IMR-90 (cell line): ENCODE measurements around the gene CCN5. TPM values are rescaled to one million over a fixed set of nuclear protein-coding genes. Genes with fewer than 3 reads are reported as not detected.

ENCODE experiments used
- ATAC-seq: fragments of 200-7000 bp; cut with Tn5 transposase; 2 replicates; pipeline ENCODE4 v1.9.1; 2020; ENCODE audit warnings: low read depth, mild to moderate bottlenecking, moderate library complexity
- BruUV-seq: library from RNA; stranded (reverse); fragments of 400-500 nt; replicated peaks from 2 replicates; lab custom pipeline; 2021; lab: Mats Ljungman, UMichigan
- CTCF ChIA-PET: fragments of 300-600 bp; formaldehyde crosslinking; extraction: SDS; loops from one replicate; lab custom pipeline; 2021; ENCODE audit warnings: antibody characterized with exemption; lab: Yijun Ruan, JAX
- POLR2A ChIA-PET: fragments of 300-600 bp; sonication (Branson Sonifier 250); formaldehyde crosslinking; loops from one replicate; lab custom pipeline; 2022; ENCODE audit warnings: antibody characterized with exemption; ENCODE audit not compliant: unreplicated experiment; lab: Charles Lee
- DNase-seq: peaks from one replicate; pipeline ENCODE4 v3.0.0; 2013
- H2AFZ ChIP-seq: replicated peaks from 2 replicates; pipeline ENCODE3; 2013; ENCODE audit warnings: low read length, mild to moderate bottlenecking; ENCODE audit not compliant: poor library complexity
- H2AK5ac ChIP-seq: 2 replicates; pipeline ENCODE4 v1.6.1; 2013; ENCODE audit warnings: low read depth, low read length, inconsistent platforms
- H2AK9ac ChIP-seq: replicated peaks from 2 replicates; pipeline ENCODE3; 2013; ENCODE audit warnings: mild to moderate bottlenecking, low read depth, low read length, moderate library complexity; ENCODE audit not compliant: poor library complexity
- H2BK120ac ChIP-seq: 2 replicates; pipeline ENCODE4 v1.6.1; 2013; ENCODE audit warnings: low read depth, low read length, inconsistent platforms
- H2BK15ac ChIP-seq: 3 replicates; pipeline ENCODE4 v1.6.1; 2013; ENCODE audit warnings: low read depth, low read length, inconsistent platforms
- H2BK20ac ChIP-seq: 2 replicates; pipeline ENCODE4 v1.6.1; 2013; ENCODE audit warnings: low read depth, mild to moderate bottlenecking, inconsistent platforms, low read length, moderate library complexity
- H2BK5ac ChIP-seq: 2 replicates; pipeline ENCODE4 v1.6.1; 2013; ENCODE audit warnings: mild to moderate bottlenecking, low read depth, low read length, inconsistent platforms; ENCODE audit not compliant: poor library complexity, severe bottlenecking
- H3K14ac ChIP-seq: replicated peaks from 2 replicates; pipeline ENCODE4 v1.6.1; 2013; ENCODE audit warnings: low read depth, low read length, inconsistent platforms
- H3K18ac ChIP-seq: 2 replicates; pipeline ENCODE4 v1.6.1; 2013; ENCODE audit warnings: low read depth, low read length, control low read depth
- H3K23ac ChIP-seq: 2 replicates; pipeline ENCODE4 v1.6.1; 2013; ENCODE audit warnings: low read depth, low read length, inconsistent platforms
- H3K27ac ChIP-seq: 2 replicates; pipeline ENCODE4 v1.5.1; 2013; ENCODE audit warnings: mild to moderate bottlenecking, control low read depth, low read length; ENCODE audit not compliant: insufficient read depth
- H3K27me3 ChIP-seq: 2 replicates; pipeline ENCODE4 v1.6.1; 2013; ENCODE audit warnings: low read length; ENCODE audit not compliant: control insufficient read depth, insufficient read depth
- H3K36me3 ChIP-seq: 2 replicates; pipeline ENCODE4 v1.6.1; 2013; ENCODE audit warnings: low read length, mixed read lengths; ENCODE audit not compliant: control insufficient read depth, insufficient read depth
- H3K4ac ChIP-seq: 2 replicates; pipeline ENCODE4 v1.6.1; 2013; ENCODE audit warnings: low read depth, low read length, inconsistent platforms
- H3K4me1 ChIP-seq: 2 replicates; pipeline ENCODE4 v1.6.1; 2013; ENCODE audit warnings: low read length, mixed read lengths; ENCODE audit not compliant: control insufficient read depth, insufficient read depth
- H3K4me2 ChIP-seq: 2 replicates; pipeline ENCODE4 v1.6.1; 2013; ENCODE audit warnings: low read depth, mild to moderate bottlenecking, control low read depth, low read length, moderate library complexity
- H3K4me3 ChIP-seq: 2 replicates; pipeline ENCODE4 v1.5.1; 2013; ENCODE audit warnings: low read depth, mild to moderate bottlenecking, control low read depth, low read length, moderate library complexity; ENCODE audit not compliant: insufficient read depth
- H3K56ac ChIP-seq: 2 replicates; pipeline ENCODE4 v1.6.1; 2013; ENCODE audit warnings: low read length, inconsistent platforms; ENCODE audit not compliant: insufficient read depth; ENCODE audit errors: extremely low read depth
- H3K79me1 ChIP-seq, 2 experiments: 2 replicates each; pipeline ENCODE4 v1.6.1; 2013; ENCODE audit warnings: low read length in 2 of 2, inconsistent platforms in 1 of 2, low read depth in 1 of 2
- H3K9ac ChIP-seq: 2 replicates; pipeline ENCODE4 v1.6.1; 2013; ENCODE audit warnings: low read depth, low read length, control low read depth
- H3K9me1 ChIP-seq: 2 replicates; pipeline ENCODE4 v1.6.1; 2013; ENCODE audit warnings: low read length, inconsistent platforms; ENCODE audit not compliant: insufficient read depth
- H3K9me3 ChIP-seq: 2 replicates; pipeline ENCODE4 v1.6.1; 2013; ENCODE audit warnings: low read length; ENCODE audit not compliant: control insufficient read depth, insufficient read depth
- H4K20me1 ChIP-seq: 2 replicates; pipeline ENCODE4 v1.6.1; 2013; ENCODE audit warnings: low read length, inconsistent platforms; ENCODE audit not compliant: insufficient read depth
- H4K5ac ChIP-seq: 2 replicates; pipeline ENCODE4 v1.6.1; 2013; ENCODE audit warnings: mild to moderate bottlenecking, low read depth, low read length, control low read depth
- H4K8ac ChIP-seq, 2 experiments: 2 replicates each; pipeline ENCODE4 v1.6.1; 2013; ENCODE audit warnings: low read depth in 2 of 2, low read length in 2 of 2, control low read depth in 1 of 2, inconsistent platforms in 1 of 2
- H4K91ac ChIP-seq: 2 replicates; pipeline ENCODE4 v1.6.1; 2013; ENCODE audit warnings: low read depth, low read length, inconsistent platforms; ENCODE audit not compliant: insufficient read depth
- BHLHE40 ChIP-seq: fragments of 150-350 bp; IDR thresholded peaks from 2 replicates; pipeline ENCODE4 v1.6.1; 2016; ENCODE audit warnings: mild to moderate bottlenecking, low read depth, low read length
- CEBPB ChIP-seq: IDR thresholded peaks from 2 replicates; pipeline ENCODE4 v1.6.1; 2012; ENCODE audit warnings: low read depth, low read length, improper control_type of control experiment
- CHD1 ChIP-seq: IDR thresholded peaks from 2 replicates; pipeline ENCODE4 v1.6.1; 2012; ENCODE audit warnings: low read depth, low read length, improper control_type of control experiment
- CTCF ChIP-seq: conservative IDR thresholded peaks from 2 replicates; pipeline ENCODE4 v1.5.1; 2012; ENCODE audit warnings: mild to moderate bottlenecking, low read depth, low read length, improper control_type of control experiment
- ELK1 ChIP-seq: fragments of 150-350 bp; IDR thresholded peaks from 2 replicates; pipeline ENCODE4 v1.6.1; 2016; ENCODE audit warnings: low read depth, mild to moderate bottlenecking, low read length, moderate library complexity, borderline replicate concordance
- FOS ChIP-seq: fragments of 150-350 bp; IDR thresholded peaks from 2 replicates; pipeline ENCODE4 v1.6.1; 2016; ENCODE audit warnings: low read depth, low read length
- MAFK ChIP-seq: IDR thresholded peaks from 2 replicates; pipeline ENCODE4 v1.6.1; 2012; ENCODE audit warnings: low read depth, low read length, improper control_type of control experiment
- MAZ ChIP-seq: IDR thresholded peaks from 2 replicates; pipeline ENCODE4 v1.6.1; 2012; ENCODE audit warnings: low read depth, mild to moderate bottlenecking, low read length, improper control_type of control experiment, moderate library complexity, borderline replicate concordance
- MXI1 ChIP-seq: IDR thresholded peaks from 2 replicates; pipeline ENCODE4 v1.6.1; 2012; ENCODE audit warnings: low read depth, mild to moderate bottlenecking, low read length, moderate library complexity, borderline replicate concordance
- NFE2L2 ChIP-seq: fragments of 150-350 bp; IDR thresholded peaks from 2 replicates; pipeline ENCODE4 v1.6.1; 2016; ENCODE audit warnings: low read depth, mild to moderate bottlenecking, low read length
- POLR2A ChIP-seq: IDR thresholded peaks from 2 replicates; pipeline ENCODE4 v1.6.1; 2012; ENCODE audit warnings: mild to moderate bottlenecking, low read depth, low read length
- RAD21 ChIP-seq: IDR thresholded peaks from 2 replicates; pipeline ENCODE4 v1.6.1; 2012; ENCODE audit warnings: low read length, improper control_type of control experiment
- RCOR1 ChIP-seq: IDR thresholded peaks from 2 replicates; pipeline ENCODE4 v1.6.1; 2012; ENCODE audit warnings: mild to moderate bottlenecking, low read length, improper control_type of control experiment; ENCODE audit not compliant: insufficient replicate concordance
- RFX5 ChIP-seq: IDR thresholded peaks from 2 replicates; pipeline ENCODE4 v1.8.0; 2012; ENCODE audit warnings: low read depth, mild to moderate bottlenecking, low read length, moderate library complexity
- SMC3 ChIP-seq: fragments of 150-350 bp; IDR thresholded peaks from 2 replicates; pipeline ENCODE4 v1.6.1; 2016; ENCODE audit warnings: low read depth, mild to moderate bottlenecking, antibody characterized with exemption, low read length, moderate library complexity
- WGBS, 2 experiments: methylation state at CpG; one replicate each; pipeline versions ENCODE4 v1.1.5 to v1.1.7; 2013; ENCODE audit warnings: missing lambda C conversion rate in 2 of 2; ENCODE audit not compliant: insufficient read length in 1 of 2; ENCODE audit errors: extremely low coverage in 2 of 2; 5-methylcytosine and 5-hydroxymethylcytosine counted together
- dilution Hi-C: fragments of 300-500 bp; cut with HindIII; formaldehyde crosslinking; loops from one replicate; pipeline ENCODE4 v1.14.3; 2018; ENCODE audit warnings: low sequenced_read_pairs; ENCODE audit not compliant: unreplicated experiment
- in situ Hi-C: fragments of 300-500 bp; cut with MboI; formaldehyde crosslinking; loops from 3 replicates; pipeline ENCODE4 v1.14.3; 2019; ENCODE audit warnings: low sequenced_read_pairs, inconsistent platforms, mixed read lengths
- intact Hi-C: fragments of 100-400 bp; cut with micrococcal nuclease; formaldehyde crosslinking; loops from 2 replicates; pipeline ENCODE4 v1.10.0; 2022
- polyA plus RNA-seq, 3 experiments: library from polyadenylated mRNA; depleted of rRNA; stranded (reverse); fragments of >200 nt; gene quantifications; 2 replicates each; pipeline ENCODE4 v1.2.3, GENCODE V29; 2012; ENCODE audit warnings: low replicate concordance in 1 of 3
- total RNA-seq: library from RNA; depleted of rRNA; stranded (reverse); fragments of >200 nt; gene quantifications from 2 replicates; pipeline ENCODE4 v1.2.3, GENCODE V29; 2012
- TF ChIP-seq, protein P1 (sequence below): fragments of 150-350 bp; IDR thresholded peaks from 2 replicates; pipeline ENCODE4 v1.6.1; 2017; ENCODE audit warnings: mild to moderate bottlenecking, antibody characterized with exemption, low read length, low read depth

CCN5 gene
- total and polyA plus RNA-seq, 2 of the 4 experiments (the other 2 are of a cell fraction), result not detected

- BruUV-seq, result no TSS peak
- H4K91ac ChIP-seq, result no peak overlapping the region
- H2BK120ac ChIP-seq, result no peak overlapping the region
- no peak overlapping the region for H3K4me3 ChIP-seq
- DNase-seq (no peak), ATAC-seq (no peak)
- no peak overlapping the region for H3K4me2 ChIP-seq
- CTCF ChIA-PET, result no interaction called here
- H2BK20ac ChIP-seq, result no peak overlapping the region
- in situ Hi-C loops, result no loop called here
- no peak overlapping the region for H3K56ac ChIP-seq
- intact Hi-C loops, result no loop called here
- H4K8ac ChIP-seq, result no peak overlapping the region
- dilution Hi-C loops, result no loop called here
- no peak overlapping the region for H3K27ac ChIP-seq
- H3K9me3 ChIP-seq, result no peaks in the 10 kb centered on the region
- no peaks in the 10 kb centered on the region for H3K36me3 ChIP-seq
- no peak overlapping the region for H3K18ac ChIP-seq
- no peak overlapping the region for H3K4ac ChIP-seq
- POLR2A ChIA-PET, result interaction anchor here (0.6 kb wide), 1 partner anchor 84 kb away, joined by 16 read pairs; no protein-coding TSS in a partner anchor
- 80% methylated on average over 1 of the region's 7 CpGs; no CpG with 5 or more reads in 1 of the 2 experiments for WGBS, 2 experiments
- no peak overlapping the region for H2AK5ac ChIP-seq
- H3K14ac ChIP-seq, result no peak overlapping the region
- no peak overlapping the region for H2BK5ac ChIP-seq
- no peaks in the 10 kb centered on the region for H4K20me1 ChIP-seq
- no peak overlapping the region for H3K23ac ChIP-seq
- H3K79me1 ChIP-seq, result no peaks in the 10 kb centered on the region
- no peak overlapping the region for H2AK9ac ChIP-seq
- H4K5ac ChIP-seq, result no peak overlapping the region
- TF ChIP-seq, protein P1, sequence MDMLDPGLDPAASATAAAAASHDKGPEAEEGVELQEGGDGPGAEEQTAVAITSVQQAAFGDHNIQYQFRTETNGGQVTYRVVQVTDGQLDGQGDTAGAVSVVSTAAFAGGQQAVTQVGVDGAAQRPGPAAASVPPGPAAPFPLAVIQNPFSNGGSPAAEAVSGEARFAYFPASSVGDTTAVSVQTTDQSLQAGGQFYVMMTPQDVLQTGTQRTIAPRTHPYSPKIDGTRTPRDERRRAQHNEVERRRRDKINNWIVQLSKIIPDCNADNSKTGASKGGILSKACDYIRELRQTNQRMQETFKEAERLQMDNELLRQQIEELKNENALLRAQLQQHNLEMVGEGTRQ, result no peak
- TF ChIP-seq MAFK, result no peak
- no peak for TF ChIP-seq NFE2L2
- no peak for TF ChIP-seq ELK1
- TF ChIP-seq POLR2A, result no peak
- no peak for TF ChIP-seq RCOR1
- no peak for TF ChIP-seq MAZ
- TF ChIP-seq SMC3, result no peak
- TF ChIP-seq MXI1, result no peak
- TF ChIP-seq CHD1, result no peak
- no peak for TF ChIP-seq RFX5
- no peak for TF ChIP-seq FOS
- no peak for TF ChIP-seq CTCF
- no peak for TF ChIP-seq CEBPB
- no peak for TF ChIP-seq RAD21
- no peak for TF ChIP-seq BHLHE40
- H3K27me3 ChIP-seq, result peaks cover 54% of the 10 kb centered on the region
- no peaks in the 10 kb centered on the region for H3K9me1 ChIP-seq
- H2BK15ac ChIP-seq, result no peak overlapping the region
- no peak overlapping the region for H2AFZ ChIP-seq
- no peak overlapping the region for H3K9ac ChIP-seq
- no peaks in the 10 kb centered on the region for H3K4me1 ChIP-seq
Observed at GRCh38 chr20:44754554-44754953, 39.4 kb downstream of the CCN5 start.
